Hepatic stellate cell (primary cell): Measurements from ENCODE around the gene NFIA.

Source experiments
- DNase-seq: peaks from one replicate; pipeline ENCODE4 v3.0.0; 2011; ENCODE audit warnings: low spot score

The NFIA gene

DNA sequence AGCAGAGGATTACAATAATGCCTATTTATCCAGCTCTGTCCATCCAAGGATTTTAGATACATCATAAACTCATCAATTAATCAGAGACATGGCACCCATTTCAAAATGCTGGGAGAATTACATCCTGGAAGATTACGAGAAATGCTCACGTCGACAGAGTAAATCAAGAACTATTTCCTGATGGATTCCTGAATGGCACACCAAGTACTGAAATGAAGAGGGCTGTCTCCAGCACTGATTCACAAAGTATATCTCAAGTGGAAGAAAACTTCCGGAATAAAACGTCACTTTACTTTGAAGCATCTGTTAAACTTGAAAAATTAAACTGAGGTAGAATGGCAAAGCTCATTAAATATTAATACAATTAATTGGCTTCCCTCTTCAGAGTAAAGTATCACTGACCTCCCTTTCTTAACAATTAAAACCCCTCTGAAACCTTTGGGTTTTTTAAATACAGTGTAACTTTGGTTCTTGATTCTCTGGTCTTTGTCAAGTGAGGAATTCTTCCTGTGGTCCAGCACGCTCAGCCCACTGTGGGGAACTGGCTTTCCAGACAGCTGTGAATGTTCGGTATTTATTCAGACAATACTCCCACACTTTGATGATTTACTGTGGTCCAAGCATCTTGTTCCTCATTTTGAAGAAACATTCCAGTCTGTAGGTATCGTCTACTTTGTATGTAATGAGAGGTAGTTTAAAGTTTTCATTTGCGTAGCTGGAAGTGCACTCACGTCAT is 288.0 kb downstream of the NFIA start:
- no peak for DNase-seq

DNA sequence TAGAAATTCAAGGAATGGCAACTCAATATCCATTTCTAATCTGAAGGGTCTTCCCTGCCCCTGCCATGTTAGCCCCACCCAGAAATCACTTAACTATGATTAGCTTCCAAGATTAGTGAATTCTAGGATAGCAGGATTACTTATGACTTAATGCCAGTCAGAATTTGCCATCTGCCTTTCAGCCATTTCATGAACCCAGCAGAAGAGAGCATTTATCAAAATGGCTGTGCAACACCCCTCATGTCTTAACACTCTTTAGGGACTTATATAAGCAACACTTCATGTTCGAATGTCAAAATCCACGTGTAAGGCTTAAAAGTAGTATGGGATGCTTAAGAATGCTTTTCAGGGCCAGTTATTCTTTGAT is 288.5 kb downstream of the NFIA start:
- DNase-seq, result no peak

DNA sequence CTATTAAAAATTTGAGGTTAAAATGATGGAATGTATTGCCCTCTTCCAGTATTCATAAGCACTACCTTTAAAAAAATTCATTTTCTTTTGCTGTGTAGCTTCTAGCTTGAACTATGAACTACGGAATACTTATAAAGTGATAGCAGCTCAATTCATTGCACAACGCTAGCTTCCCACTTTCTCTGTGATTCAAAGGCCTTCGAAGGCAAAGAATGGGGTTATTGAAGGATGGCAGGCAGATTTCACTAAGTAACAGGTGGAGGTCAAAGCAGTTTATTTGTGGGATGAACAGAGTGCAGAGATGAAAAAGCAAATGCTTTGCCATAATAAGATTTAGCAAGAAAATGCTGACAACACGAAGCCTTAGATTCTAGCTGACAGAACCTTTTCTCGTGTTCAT is 290.6 kb downstream of the NFIA start:
- DNase-seq, result no peak

DNA sequence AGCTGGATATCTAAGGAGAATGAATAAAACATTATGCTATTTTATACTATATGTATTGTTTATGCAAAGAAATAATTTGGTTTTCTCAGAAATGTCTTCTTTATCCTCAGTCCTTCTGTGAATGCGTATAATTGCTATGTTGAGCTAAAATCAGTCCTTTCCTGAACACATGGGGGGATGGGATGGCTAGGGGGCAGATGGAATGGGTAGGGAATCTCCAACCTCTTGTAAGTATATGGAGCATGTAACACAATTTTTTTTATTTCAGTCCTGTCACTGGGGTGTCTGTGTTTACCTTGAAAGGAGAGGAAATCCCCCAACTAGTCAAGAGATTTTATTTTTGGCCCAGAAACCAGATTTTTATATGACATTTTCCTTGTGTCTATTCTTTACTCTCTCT is 291.8 kb downstream of the NFIA start:
- DNase-seq, result no peak

- DNase-seq, result no peak
Measured at GRCh38 chr1:61375082-61375880, 292.9 kb downstream of the NFIA start.

DNA sequence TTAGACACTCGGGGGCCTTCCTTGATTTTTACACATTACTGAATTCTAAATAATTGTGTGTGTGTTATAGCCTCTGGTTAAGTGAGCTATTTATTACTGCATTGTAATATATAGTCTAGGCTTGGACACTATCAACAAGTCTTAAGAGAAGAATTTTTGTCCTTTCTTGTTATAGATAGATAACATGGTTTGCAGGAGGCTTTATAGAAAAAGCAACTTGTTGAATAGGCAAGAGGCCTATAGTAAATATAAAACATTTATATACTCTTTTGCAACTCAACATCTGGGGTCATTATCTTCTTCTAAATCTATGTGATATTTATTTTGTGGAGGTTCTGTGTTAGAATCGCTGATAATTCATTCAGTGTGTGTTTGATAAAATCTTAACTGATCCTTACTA is 293.8 kb downstream of the NFIA start:
- no peak for DNase-seq

DNA sequence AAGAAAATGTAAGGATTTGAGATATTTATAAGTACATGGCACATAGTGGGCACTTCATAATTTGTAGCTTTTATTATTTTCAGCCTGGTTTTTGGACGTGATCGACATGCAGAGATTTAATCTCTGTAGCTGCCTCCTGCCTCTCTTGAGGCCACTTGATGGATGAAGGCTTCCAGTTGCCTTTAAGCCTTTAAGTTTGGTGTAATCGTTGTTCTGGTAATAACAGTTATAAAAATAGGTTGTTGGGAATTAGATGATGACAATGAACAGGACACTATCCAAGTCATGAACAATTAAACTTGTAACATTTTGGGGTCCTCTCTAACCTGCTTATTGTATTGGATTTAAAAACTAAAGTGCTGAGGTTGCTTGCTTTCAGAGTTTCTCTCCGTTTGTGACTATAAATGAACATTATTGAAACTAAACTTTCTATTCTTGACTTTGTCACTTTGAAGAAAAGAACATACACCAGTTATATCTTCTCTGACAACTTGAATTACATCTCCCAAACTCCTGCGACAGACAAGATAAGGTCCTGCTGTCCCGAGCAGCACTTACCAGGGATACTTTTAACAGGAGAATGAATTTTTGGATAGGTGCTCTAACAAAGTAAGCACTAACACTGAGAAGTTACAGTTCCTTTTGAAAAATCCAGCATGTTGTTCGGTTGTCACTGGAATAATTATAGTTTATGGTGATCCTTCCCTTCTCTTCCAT is 295.0 kb downstream of the NFIA start:
- no peak for DNase-seq

DNA sequence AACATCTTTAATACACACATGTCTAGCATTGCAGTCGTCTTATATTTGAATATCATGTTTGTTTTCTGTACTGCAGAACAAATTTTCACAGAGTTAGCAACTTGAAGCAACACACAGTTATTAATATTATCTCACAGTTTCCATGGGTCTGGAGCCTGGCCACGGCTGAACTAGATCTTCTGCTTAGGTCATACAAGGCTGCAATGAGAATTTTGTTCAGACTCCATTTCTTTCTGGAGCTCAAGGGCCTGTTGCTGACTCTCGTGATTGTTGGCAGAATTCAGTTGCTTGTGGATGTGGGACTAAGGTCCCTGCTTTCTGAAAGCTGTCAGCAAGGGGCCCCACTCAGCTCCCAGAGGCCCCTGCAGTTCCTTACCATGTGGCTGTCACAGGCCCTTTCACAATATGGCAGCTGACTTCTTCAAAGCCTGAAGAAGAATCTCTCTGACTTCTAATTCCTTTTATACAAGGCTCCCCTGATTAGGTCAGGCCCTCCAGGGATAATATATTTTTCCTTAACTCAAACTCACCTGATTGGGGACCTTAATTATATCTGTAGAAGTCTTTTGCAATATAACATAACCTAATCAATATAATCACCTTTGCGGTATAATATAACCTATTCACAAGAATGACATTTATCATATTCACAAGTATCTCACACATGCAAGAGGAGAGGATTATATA is 296.3 kb downstream of the NFIA start:
- DNase-seq, result no peak

DNA sequence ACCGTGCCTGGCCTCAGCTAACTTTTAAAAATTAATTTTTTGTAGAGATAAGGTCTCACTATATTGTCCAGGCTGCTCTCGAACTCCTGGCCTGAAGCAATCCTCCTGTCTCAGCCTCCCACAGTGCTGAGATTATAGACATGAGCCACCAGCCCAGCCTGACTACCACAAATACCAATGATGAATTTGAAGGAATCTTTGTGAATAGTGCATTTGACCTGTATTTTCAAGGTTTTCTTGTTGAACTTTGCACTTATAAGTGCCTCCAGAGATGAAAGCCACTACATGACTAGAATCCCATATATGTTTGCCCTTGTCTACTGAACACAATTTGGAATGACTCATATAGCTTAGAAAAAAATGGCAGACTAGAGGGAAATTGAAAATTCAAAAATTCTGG is 297.3 kb downstream of the NFIA start:
- DNase-seq, result no peak

GRCh38 chr1:61380561-61380960 is 298.2 kb downstream of the NFIA start:
- DNase-seq, result no peak

GRCh38 chr1:61386323-61386722 is 304.0 kb downstream of the NFIA start:
- no peak for DNase-seq

DNA sequence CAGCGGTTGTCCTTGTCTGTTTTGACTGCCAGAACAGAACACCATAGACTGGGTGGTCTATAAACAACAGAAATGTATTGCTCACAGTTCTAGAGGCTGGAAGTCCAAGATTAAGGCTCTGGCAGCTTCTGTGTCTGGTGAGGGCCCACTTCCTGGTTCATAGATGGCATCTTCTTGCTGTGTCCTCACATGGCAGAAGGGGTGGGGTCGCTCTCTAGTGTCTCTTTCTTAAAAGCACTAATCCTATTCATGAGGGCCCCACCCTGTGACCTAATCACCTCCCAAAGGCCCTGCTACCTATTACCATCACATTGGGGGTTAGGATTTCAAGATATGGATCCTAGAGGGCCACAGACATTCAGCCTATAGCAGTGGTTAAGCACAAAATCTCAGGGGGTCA is 304.4 kb downstream of the NFIA start:
- no peak for DNase-seq

- DNase-seq, result no peak
Measured at GRCh38 chr1:61387829-61388228, 305.5 kb downstream of the NFIA start.

DNA sequence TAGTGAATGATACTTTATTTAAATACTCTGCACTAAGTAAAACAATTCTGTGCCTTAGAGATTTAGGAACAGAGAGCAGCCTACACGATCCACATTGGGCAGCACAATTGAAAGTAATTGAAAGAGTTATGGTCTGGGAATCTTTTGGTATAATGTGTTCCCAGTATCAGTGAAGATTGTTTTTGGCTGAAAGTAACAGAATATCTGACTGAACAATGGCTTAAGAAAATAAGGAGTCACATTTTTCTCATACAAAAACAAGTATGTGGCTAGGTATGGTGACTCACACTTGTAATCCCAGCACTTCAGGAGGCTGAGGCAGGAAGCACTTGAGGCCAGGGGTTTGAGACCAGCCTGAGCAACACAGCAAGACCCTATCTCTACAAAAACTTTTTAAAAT is 306.2 kb downstream of the NFIA start:
- no peak for DNase-seq

DNA sequence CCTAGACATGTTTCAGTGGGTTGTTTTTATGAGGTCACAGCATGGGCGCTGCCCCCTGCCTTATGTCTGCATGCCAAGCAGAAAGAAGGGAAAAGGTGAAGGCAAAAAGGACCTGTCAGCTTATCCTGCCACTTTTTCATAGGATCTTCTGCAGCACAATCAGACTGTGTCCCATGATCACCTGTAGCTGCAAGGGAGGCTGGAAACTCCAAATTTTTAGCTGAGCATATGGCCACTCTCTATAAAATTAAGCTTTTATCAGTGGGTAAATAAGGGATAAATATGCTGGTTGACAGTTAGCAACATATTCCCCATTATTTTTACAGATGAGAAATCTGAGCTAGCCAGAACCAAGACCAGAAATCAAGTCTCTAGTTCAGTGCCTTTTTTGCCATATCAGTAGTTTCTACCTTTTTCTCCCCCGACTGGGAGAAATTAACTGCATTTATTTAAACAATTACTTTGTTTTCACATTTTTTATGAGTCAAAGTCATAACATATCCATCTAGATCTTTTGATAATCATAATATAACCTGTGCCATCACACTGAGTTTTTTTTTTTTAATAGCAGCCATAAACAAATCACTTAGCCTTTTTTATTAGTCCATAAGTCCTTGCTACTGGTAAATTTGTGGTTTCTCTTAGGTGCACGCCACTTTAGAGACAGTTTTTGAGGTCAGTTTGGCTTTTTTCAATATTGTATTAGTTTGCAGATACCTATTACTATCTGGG is 307.0 kb downstream of the NFIA start:
- DNase-seq, result no peak

GRCh38 chr1:61389926-61390845 is 307.8 kb downstream of the NFIA start:
- no peak for DNase-seq

GRCh38 chr1:61391730-61392129 is 309.4 kb downstream of the NFIA start:
- no peak for DNase-seq

DNA sequence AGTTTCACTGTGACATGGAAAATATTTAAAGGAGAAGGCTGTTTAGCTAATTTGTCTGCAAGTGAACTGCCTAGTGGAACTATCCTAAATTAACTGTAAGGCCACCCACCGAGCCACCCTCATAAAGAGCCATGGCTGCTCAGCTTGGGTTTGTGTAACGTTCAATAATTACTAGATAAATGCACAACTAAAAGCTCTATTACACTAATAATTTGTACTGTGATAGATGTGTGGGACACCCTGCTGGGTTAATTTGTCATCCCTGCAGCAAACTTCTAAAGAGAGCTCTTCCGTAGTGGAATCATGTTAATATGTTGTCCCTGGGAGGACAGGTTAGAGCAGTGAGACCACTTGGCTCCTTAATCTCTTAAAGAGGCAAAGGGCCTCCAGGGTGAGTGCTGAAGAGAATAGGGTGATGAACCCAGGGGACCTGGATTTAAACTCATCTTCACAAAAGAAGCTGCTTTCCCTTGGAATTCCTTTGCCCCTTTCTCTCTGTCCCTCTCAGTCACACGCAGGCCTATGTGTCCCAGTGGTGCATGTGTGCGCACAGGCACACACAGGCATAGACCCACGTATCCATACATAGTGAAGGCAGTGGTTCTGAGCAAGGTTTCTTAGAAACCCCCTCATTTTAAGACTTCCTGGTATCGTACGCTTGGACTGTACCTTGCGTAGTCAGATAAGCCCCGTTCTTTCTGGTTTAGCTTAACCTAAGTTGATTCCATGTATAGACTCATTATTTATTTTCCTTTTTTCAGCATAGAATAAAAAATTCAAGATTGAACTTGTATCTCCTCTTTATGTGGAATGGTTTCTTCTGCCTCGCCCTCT is 310.3 kb downstream of the NFIA start:
- no peak for DNase-seq

GRCh38 chr1:61393575-61393974 is 311.2 kb downstream of the NFIA start:
- no peak for DNase-seq
